ENCODE data around the gene SYNGR3. TPM values are rescaled to one million over a fixed set of nuclear protein-coding genes. Genes with fewer than 3 reads are reported as not detected.
"Not testable (repeated sequence)": the region's sequence is repeated elsewhere in the genome, so short reads cannot be mapped to it uniquely, and the experiment has no call there.

Gene SYNGR3
- total and polyA plus RNA-seq, 2 donors, result 1.8 to 2.0 TPM

GRCh38 chr16:1950047-1950446, 39.7 kb upstream of the SYNGR3 start:
- H3K4me1 ChIP-seq (ENCODE audit: insufficient read depth), result no peaks in the 10 kb centered on the region
- no peak for DNase-seq (ENCODE audit: extremely low spot score)
- H3K27ac ChIP-seq (ENCODE audit: low read depth), result no peak overlapping the region
- H3K4me3 ChIP-seq (ENCODE audit: low read depth, low read length), result no peak overlapping the region
- 73% methylated on average over 7 of the region's 7 CpGs for WGBS
- no peaks in the 10 kb centered on the region for H3K36me3 ChIP-seq (ENCODE audit: insufficient read depth)

DNA sequence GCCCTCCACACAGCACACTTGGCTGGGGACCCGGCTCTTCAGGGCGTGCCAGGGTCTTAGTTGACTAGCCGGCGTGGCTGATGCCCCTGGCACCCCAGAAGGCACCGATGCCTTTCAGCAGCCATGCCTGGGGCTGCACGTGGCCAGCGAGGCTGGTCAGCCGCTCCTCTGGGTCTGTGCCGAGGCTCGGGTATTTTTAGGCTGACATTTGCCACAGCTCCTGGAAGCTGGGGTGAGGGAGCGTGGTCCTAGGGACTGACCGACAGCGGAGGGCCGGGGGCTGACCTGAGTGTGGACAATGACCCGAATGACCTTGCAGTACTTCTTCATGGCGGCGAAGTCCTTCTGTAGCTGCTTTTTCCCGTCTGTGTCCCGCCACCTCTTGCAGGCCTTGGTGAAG, 39.2 kb upstream of the SYNGR3 start:
- H3K27ac ChIP-seq (ENCODE audit: low read depth), result no peak overlapping the region
- no peaks in the 10 kb centered on the region for H3K36me3 ChIP-seq (ENCODE audit: insufficient read depth)
- WGBS, result 81% methylated on average over 19 of the region's 19 CpGs
- no peak overlapping the region for H3K4me3 ChIP-seq (ENCODE audit: low read depth, low read length)
- DNase-seq (ENCODE audit: extremely low spot score), result no peak
- H3K4me1 ChIP-seq (ENCODE audit: insufficient read depth), result no peaks in the 10 kb centered on the region

DNA sequence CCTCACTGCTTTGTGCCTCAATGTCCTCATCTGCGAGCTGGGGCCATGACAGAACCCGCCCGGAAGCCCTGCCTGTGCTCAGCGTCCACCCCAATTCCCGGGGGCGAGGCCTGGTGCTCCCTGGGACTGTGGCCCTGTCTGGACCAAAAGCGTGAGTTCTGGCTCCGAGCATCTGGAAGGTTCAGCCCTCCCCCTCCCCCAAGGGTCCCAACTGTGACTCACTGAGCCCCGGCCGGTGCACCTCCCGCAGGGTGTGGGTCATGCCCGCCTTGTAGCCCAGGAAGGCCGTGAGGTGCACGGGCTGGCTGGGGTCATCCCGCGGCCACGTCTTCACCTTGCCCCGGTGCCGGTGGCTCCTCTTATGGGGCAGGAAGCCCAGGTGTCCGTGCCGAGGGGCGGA, 36.0 kb upstream of the SYNGR3 start:
- Histone ChIP-seq H3K4me1 (ENCODE audit: insufficient read depth) (no peaks in the 10 kb centered on the region), H3K27ac (ENCODE audit: low read depth) (no peak overlapping the region), H3K36me3 (ENCODE audit: insufficient read depth) (no peaks in the 10 kb centered on the region), H3K4me3 (ENCODE audit: low read depth, low read length) (no peak overlapping the region)
- no peak for DNase-seq (ENCODE audit: extremely low spot score)
- 87% methylated on average over 22 of the region's 22 CpGs for WGBS

GRCh38 chr16:1957434-1958142, 32.2 kb upstream of the SYNGR3 start:
- 86% methylated on average over 22 of the region's 22 CpGs for WGBS
- not testable (repeated sequence) for H3K27ac ChIP-seq (ENCODE audit: low read depth); DNase-seq (ENCODE audit: extremely low spot score); H3K36me3 ChIP-seq (ENCODE audit: insufficient read depth); H3K4me3 ChIP-seq (ENCODE audit: low read depth, low read length); H3K4me1 ChIP-seq (ENCODE audit: insufficient read depth)

GRCh38 chr16:1958143-1958491, 31.7 kb upstream of the SYNGR3 start:
- WGBS, result 69% methylated on average over 30 of the region's 30 CpGs
- DNase-seq (ENCODE audit: extremely low spot score); H3K36me3 ChIP-seq (ENCODE audit: insufficient read depth); H3K27ac ChIP-seq (ENCODE audit: low read depth); H3K4me1 ChIP-seq (ENCODE audit: insufficient read depth); H3K4me3 ChIP-seq (ENCODE audit: low read depth, low read length): not testable (repeated sequence)

GRCh38 chr16:1958715-1959268, 31.0 kb upstream of the SYNGR3 start:
- WGBS, result 39% methylated on average over 14 of the region's 14 CpGs
- DNase-seq (ENCODE audit: extremely low spot score), result no peak
- no peaks in the 10 kb centered on the region for H3K36me3 ChIP-seq (ENCODE audit: insufficient read depth)
- no peaks in the 10 kb centered on the region for H3K4me1 ChIP-seq (ENCODE audit: insufficient read depth)
- no peak overlapping the region for H3K27ac ChIP-seq (ENCODE audit: low read depth)
- no peak overlapping the region for H3K4me3 ChIP-seq (ENCODE audit: low read depth, low read length)

- no peaks in the 10 kb centered on the region for H3K4me1 ChIP-seq (ENCODE audit: insufficient read depth)
- H3K4me3 ChIP-seq (ENCODE audit: low read depth, low read length), result peak within 1 kb of the TSS; percentile 80
- under 1% methylated on average over 79 of the region's 79 CpGs for WGBS
- peak within 1 kb of the TSS; percentile 66 for H3K27ac ChIP-seq (ENCODE audit: low read depth)
- no peaks in the 10 kb centered on the region for H3K36me3 ChIP-seq (ENCODE audit: insufficient read depth)
- no peak for DNase-seq (ENCODE audit: extremely low spot score)
Measured at GRCh38 chr16:1959269-1960039, 30.3 kb upstream of the SYNGR3 start, which contains the start of gene NDUFB10. Gene NDUFB10, plus strand, starts transcription at chr16:1959538. Its CDS starts 87 bp downstream, at chr16:1959625.

- no peak overlapping the region for H3K27ac ChIP-seq (ENCODE audit: low read depth)
- no peaks in the 10 kb centered on the region for H3K36me3 ChIP-seq (ENCODE audit: insufficient read depth)
- WGBS, result 51% methylated on average over 20 of the region's 20 CpGs
- DNase-seq (ENCODE audit: extremely low spot score), result no peak
- no peak overlapping the region for H3K4me3 ChIP-seq (ENCODE audit: low read depth, low read length)
- H3K4me1 ChIP-seq (ENCODE audit: insufficient read depth), result no peaks in the 10 kb centered on the region
Measured at GRCh38 chr16:1960665-1961630, 28.8 kb upstream of the SYNGR3 start.

GRCh38 chr16:1961651-1962067, 28.1 kb upstream of the SYNGR3 start:
- Histone ChIP-seq H3K36me3 (ENCODE audit: insufficient read depth) (no peaks in the 10 kb centered on the region), H3K4me3 (ENCODE audit: low read depth, low read length) (no peak overlapping the region), H3K27ac (ENCODE audit: low read depth) (no peak overlapping the region), H3K4me1 (ENCODE audit: insufficient read depth) (no peaks in the 10 kb centered on the region)
- no peak for DNase-seq (ENCODE audit: extremely low spot score)
- WGBS, result 63% methylated on average over 6 of the region's 6 CpGs

- H3K4me3 ChIP-seq (ENCODE audit: low read depth, low read length); H3K4me1 ChIP-seq (ENCODE audit: insufficient read depth); DNase-seq (ENCODE audit: extremely low spot score); H3K36me3 ChIP-seq (ENCODE audit: insufficient read depth); H3K27ac ChIP-seq (ENCODE audit: low read depth): not testable (repeated sequence)
- 89% methylated on average over 37 of the region's 37 CpGs for WGBS
Measured at GRCh38 chr16:1962161-1963153, 27.3 kb upstream of the SYNGR3 start.

- peak overlapping the region; percentile 51 for H3K4me3 ChIP-seq (ENCODE audit: low read depth, low read length)
- H3K27ac ChIP-seq (ENCODE audit: low read depth), result peak overlapping the region; percentile 89
- H3K4me1 ChIP-seq (ENCODE audit: insufficient read depth), result no peaks in the 10 kb centered on the region
- no peak for DNase-seq (ENCODE audit: extremely low spot score)
- H3K36me3 ChIP-seq (ENCODE audit: insufficient read depth), result no peaks in the 10 kb centered on the region
- WGBS, result 9% methylated on average over 44 of the region's 44 CpGs
Measured at GRCh38 chr16:1963806-1964505, 25.8 kb upstream of the SYNGR3 start.
